DMS79 treated with DMSO at 0.1 percent for 48 hours (cell line): ENCODE measurements around the gene ELF4.

Experiments
- DNase-seq: peaks from one replicate; lab custom pipeline; 2025; lab: John Stamatoyannopoulos, UW

ELF4 gene

DNA sequence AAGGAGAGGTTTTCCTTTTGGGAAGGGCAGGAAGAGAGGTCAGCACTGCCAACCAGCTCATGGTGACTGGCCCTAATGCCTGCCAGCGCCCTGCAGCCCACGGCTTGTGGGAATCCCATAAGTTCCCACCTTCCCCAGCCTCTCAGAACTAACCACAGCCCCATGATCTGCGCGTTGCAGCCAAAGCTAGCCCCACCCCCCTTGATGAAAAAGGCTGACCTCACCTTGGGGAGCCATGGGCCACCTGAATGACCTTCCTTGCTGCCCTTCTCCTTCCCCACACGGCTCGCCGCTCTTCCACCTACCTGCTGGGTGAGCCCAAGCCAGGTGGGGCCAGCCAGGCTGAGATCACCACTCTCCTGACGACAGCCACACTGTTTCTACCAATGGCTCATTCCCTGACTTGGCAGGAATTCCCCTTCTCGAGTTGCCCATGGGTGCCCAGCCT, 3.9 kb upstream of the ELF4 start:
- no peak for DNase-seq

DNA sequence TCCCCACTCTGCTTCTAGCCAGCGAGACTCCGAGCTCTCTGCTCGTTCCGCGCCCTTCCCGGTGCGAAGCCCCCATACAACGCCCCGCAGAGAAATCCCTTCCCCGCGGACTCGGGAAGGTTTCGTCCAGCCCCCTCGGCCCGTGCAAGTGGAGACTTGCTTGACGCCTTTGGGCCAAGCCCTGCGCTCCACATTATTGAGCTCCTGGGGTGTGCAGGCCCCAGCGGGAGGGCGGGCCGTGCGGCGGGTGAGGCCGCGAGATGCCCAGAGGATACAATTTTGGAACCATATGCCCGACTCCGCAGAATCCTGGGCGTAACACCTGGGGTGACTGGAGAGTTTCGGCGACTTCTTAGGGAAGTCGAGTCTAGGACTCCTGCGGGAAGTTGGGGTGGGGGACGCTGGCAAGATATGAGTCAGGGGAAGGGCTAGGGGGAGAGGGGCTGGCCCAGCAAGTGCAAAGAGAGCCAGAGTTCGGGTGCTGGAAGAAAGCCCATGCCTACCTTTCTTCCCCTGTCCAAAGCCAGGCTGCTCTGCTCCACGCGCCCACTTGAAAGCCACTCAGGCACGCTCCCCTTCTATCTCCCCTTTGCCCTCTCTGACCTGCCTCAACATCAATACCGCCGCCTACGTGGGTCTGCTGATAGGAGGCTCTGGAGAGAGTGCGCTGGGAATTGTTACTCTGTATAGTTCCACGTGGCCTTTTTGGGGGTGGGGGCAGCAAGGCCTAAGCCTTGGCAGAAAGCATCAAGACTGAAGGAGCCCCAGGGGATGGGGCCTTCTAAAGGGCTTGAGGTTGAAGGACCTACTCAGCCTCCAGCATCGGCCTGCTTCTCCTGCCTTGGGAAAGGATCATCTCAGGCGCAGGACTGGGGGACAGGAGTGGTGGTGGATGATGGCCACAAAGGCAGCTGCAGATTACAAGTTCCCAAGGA, 1.2 kb upstream of the ELF4 start:
- peak; percentile 55 for DNase-seq

DNA sequence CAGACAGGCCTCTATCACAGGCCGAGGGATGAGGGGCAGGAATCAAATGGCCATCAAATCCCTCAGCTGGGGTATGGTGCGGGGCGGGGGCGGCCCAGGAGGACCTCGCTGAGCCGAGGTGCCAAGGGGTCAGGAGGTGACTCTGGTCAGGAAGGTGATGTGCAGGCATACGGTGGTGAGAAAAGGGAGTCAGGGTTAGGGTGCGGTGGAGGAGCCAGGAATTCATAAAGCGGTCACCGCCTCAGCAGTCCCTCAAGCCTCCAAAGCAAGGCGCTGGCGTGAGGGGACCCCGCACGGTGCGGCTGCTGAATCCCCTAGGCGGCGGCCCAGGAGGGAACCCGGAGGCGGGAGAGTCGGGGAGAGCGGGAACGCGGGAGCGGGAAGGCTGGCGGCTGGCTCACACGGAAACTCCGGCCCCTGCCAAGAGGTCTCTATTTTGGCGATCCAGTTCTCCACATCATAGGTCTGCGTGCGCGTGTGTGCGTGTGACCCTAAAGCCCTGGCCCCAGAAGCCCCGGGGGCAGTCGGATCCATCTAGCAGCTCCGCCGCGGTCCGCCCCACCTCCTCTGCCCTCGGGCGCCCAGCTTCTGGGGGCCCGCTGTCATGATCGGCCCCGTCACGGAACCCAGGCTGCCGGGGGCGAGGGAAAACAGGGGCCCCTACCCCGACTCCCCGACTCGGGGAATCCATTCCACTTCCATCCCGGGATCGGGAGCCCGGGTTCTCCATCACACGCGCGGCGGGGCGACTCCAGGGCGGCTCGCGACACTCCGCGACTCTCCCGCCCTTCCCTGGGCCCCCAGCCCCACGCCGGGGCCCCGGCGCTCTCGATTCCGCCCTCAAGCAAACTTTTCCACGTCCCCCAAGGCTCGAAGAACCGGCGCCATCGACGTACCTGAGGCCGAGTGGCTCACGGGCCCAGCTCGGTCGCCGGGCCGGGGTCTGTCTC, 593 bp downstream of the ELF4 start:
- DNase-seq = no peak

DNA sequence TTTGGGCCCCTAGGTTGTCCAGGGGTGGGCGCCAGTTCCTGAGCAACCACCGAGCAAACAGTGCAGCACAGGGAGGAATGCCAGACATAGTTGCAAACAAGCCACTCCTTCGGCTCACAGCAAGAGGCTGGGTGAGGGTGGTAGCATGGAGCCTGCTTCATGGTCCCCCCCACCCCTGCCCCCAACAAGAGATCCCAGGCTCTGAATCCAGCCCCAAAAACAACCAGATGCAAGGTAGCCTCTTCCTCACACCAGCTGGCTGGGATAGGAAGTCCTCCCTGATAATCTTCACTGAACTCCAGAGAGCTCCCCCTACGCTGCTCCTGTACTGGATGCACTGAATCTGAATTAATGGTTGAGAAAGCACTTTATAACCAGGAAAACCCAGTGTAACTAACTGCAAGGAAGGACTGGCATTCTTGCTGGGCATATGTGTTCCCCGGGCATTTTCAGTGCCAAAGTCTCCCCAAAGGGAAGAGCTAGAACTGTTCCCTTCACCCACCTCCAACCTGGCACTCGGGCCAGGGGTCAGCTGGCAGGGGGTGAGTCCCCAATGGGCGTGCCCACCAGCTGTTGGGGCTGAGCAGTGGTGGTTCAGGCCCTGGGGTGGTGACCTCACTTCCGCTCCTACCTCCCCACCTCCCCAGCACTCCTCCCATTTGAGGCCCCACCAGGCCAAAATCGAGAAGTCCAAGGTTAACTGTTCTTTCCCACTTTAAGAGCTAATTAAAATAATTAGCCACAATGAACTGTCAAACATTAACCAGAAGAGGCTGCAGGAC, 1.5 kb downstream of the ELF4 start:
- DNase-seq = peak; percentile 1

DNA sequence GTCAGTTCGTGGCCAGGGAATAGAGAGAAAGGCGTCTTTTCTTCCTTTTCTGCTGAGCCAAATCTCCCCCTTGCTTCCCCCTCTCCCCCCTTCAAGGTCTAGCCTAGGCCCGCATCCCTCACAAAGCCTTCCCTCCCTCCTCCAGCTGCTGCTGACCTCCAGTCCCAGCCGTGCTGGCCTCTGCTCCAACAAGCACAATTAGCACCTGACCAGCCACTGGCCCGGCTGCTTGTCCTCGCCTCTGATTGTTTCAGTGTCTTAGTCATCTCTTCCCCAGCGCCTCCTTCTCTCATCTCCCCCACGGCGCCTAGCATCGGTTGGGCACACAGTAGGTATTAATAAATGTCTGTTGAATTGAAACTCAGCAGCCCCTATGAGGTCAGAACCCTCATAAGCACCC, 4.2 kb downstream of the ELF4 start:
- no peak for DNase-seq

DNA sequence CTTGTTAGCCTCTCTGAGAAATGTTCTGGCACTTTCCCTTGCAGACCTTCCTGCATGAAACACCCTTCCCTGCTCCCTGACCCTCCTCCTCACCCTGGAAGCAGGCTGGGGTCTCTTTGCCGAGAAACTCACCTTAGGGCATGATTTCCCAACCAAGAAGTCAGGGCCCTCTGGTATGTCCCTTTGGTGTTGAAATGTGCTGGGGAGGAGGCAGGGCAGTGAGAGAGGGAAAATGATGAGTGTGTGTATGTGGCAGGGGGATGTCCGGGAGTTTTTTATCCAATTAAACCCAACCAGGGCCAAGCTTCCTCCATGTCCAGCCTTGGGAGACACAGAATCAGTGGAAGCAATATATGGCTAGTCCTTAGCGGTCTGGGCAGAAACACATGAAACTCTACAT, 5.1 kb downstream of the ELF4 start:
- DNase-seq = no peak

DNA sequence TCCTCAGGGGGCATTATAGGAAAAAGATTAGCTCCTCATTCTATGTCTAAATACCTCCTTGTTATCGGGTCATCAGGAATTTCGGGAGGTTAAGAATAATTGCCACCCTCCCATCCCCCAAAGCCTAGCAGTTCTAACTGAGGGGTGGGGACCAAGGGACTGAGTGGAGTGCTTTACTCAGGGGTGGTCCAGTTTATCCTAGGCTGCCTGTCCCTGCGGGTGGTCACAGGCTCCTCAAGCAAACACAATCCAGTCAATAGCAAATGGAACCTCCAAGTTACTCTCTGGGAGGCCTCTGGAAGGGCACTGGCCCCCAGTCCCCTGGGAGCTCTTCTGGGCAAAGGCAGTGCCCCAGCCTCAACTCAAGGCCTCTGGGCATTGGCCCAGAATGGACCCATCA, 6.7 kb downstream of the ELF4 start:
- no peak for DNase-seq

DNA sequence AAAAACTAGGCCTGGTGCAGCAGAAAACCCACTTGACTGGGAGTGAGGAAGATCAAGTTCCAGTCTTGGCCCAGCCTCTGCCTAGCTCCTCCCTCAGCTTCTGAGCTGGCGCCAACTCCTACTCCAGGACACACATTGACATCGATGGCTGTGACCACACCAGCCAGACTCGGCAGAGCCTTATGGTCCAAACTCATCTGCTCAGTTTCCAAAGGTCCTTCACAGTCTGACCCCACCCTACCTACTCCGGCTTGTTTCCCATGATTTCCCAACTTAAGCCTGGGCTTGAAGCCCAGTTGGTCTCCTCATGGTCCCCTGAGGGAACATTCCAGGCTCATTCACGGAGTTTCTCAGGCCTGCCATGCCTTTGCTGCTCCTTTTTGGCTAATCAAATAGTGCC, 10.1 kb downstream of the ELF4 start:
- peak; percentile 47 for DNase-seq

DNA sequence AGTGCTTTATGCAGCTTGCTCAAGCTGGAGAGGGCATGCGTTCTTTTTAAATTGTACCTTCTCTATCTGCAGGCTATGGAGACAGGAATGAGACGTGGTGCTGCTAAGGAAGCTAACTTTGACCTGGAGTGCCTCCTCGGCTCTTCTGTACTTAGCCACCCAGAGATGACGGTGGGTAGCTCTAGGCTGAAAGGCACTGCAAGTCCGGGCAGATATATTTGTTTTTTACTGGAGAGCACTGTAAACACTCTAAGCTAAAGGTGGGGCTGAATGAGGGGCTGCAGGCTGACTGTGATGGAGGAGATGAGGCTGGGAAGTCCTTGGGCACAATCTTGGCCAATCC, 12.1 kb downstream of the ELF4 start:
- DNase-seq = peak; percentile 72

DNA sequence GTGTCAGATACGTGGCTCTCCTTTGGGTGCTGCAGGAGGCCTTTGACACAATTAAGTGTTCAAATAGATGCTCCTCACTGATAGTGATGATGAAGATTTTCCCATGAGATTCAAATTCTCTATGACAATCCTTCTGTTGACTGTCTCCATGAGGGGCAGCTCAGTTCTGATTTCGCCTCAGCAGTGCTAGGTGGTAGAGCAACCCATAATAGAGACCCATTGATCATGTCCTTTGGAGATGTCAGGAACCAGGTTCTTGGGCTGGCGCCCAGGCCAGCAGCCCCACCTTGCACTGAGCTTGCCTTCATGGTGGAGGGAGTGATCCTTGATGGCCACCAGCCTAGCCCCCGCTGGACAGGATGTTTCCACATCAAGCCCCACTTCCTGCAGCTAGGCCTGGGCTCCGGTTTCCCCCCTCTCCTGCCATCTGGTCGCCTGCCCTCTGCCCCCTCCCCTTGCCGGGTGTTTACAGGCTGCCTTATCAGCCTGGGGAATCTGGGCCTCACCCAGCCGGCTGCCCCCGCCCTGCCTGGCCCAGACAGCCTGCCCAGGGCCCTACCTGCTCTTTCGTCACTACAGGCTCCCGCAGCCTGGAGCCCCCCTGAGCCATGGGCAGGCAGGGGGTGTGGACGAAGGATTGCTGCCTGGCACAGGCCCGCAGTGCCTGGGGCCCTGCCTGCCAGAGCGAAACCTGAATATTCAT, 12.6 kb downstream of the ELF4 start:
- DNase-seq = peak; percentile 44

DNA sequence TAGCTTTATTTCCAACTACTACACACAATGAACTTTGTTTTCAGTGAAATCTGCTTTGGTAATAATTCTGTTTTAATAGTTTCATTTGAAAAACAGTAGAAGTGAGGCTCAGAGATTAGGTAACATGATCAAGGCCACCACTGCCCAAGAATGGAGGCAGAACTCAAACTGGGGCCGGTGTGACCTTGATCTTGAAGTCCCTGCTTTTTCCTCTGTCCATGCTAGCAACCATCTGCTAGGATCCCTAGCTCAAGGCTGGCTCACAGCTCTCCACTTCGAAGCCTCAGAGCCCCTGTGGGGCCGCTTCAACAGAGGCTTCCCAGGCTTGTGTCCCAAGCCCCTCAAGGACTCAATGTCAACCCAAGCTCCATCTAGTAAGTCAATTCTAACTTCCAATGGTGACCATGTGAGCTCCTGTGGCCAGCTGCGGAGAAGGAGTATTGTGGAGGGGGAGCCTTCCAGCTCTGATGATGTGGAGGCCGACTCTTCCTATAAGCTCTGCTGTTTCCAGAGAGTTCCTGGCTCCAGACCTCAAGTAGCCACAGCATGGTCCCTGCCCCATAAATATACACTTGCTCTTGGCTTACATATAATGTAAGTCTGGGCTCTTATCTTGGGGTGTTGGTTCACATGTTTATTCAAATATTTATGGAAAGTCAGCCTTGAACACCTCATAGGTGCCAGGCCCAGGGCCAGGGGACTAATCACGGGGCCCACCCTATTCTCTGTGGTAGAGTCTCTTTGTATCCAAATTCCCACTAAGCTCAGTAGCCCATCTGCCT, 14.9 kb downstream of the ELF4 start:
- DNase-seq = no peak

DNA sequence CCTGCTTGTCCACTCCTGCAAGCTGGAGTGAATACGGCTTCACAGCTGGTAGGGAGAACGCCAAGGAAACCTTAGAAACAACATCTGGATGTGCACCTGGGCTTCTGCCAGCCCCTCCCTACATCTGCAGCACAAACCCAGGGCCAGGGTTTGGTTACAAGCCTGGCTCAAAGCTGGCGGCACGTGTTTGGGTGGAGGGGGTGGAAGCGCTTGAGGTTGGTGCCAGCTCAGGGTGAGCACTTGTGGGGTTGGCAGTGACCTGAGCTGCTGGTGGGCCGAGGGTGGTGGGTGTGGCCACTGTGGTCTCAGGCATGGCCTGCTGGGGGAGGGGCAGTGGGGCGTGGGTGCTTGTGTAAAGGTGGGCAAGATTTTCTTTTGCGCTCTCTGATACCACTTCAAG, 15.6 kb downstream of the ELF4 start:
- peak; percentile 50 for DNase-seq

DNA sequence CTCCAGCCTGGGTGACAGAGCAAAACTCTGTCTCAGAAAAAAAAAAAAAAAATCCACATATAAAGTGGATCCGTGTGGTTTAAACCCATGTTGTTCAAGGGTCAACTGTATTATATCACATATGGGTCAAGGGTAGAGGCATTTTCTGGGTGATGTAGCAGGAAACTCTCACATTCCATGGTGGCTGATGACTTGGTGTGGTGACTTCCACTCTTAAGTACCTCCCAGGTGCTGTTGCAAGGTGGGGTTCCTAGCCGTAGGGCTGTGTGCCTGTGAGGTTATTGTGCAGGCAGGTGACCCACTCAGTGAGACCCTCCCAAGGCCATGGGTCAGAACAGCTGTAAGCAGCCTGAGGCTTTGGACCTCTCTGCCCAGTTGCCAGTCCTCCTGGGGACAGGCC, 17.0 kb downstream of the ELF4 start:
- no peak for DNase-seq

DNA sequence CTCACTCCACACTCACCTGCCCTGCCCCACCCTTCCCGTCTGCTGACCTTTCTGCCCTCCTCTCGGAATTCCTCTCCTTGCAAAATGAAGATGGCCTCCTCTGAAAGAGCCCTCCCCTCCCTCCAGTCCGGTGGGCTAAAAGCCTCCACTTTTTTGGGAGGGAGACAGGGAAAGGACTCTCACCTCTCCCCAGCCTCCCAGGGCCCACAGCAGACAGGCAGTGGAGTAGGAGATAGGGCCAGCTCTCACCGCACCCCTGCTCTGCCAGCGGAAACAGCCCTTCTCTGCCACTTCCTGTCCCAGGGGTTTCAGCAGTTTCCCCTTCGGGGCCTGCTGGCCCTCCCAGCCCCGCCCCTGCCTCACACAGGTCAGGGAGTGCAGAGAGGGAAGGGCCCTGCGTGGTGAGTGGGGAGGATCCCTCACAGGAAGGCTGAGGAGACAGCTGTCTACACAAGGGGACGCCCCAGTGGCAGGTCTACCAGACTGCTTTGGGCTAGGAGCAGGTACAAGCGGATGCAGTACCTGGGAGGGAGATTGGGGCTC, 18.2 kb downstream of the ELF4 start:
- no peak for DNase-seq

DNA sequence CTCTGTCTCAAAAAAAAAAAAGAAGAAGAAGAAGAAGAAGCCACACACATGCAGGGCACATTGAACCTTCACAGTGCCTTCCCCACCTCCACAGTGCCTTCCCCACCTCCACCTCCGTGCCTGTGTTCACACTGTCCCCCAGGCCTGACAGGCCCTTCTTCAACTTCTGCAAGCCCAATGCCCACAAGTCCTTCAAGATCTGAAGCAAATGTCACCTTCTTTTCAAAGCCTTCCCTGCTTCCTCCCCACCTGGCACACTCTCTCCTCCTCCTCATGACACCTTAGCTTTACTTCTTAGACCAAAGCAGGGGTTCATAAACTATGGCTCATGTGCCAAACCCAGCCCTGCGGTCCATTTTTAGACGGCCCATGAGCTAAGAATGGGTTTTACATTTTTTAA, 19.9 kb downstream of the ELF4 start:
- no peak for DNase-seq

DNA sequence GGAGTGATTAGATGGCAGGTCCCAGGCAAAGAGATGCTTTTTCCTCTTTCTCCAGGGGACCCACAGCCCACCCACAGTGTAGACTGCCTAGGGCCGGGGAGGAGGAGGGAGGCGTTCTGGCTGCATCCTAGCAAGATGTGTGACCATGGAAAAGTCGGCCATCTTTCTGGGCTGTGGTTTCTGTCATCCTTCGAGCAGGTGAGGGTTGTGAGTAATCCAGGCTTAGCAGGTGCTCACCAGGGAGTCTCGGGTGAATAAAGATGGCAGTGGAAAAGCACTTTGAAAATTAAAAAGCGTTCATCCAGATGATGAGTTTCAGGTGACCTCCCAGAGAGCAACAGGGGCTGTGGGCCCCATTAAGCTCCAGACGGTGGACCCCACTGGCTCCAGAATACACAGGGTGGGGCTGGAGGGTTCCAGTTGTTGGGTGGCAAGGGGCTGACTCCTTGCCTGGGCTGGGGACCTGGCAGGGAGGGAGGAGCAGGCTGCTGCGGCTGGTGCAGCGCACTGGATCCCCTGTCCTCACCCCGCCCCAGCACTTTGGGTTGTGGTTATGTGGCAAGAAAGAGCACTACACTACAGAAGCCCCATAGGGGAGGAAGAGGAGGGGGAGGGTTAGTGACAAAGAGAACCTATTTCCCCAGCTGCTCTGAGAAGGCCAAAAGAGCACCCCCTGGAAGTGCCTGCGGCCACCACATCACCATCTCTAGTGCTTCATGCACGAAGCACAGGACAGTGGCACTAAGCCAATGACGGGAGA, 23.7 kb downstream of the ELF4 start:
- peak; percentile 79 for DNase-seq

DNA sequence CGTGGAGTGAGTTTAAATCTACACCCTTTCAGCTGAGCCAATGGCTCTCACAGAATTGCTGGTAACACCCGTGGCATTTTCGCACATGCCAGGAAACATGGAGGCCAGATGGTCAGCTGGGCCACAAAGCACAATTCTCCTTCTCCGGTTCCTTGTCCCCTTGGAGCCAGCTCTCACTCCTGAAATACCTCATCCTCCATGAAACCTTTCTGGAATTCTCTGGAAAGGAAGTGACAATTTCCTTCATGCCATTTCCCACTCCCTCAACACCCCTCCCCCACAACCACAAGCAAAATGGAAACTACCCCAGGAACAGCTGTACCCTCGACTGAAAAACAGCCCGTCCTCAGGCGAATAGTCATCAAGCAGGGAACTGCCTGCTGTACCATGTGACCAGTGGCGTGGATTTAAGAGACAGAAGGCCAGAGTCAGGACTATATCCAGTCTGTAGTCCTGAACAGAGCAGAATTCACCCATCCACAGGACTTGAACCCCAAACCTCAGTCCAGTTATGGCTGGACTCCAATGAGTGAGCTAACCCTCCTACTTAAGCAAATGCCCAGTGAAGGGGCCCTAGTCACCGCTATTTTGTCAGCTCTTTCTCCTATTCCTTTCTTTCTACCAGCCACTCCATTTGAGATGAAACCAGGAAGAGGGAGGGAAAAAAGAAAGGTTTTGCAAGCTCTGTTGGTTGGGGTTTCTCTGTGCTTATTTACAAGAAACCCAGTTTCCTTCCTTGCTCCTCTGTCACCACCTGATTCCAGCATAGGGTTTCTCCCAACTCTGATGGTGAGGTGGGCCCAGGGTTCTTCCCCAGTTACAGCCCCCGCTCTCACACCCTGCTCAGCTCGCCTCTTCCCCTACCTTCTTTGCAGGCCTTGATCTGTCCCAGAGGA, 24.5 kb downstream of the ELF4 start:
- no peak for DNase-seq

DNA sequence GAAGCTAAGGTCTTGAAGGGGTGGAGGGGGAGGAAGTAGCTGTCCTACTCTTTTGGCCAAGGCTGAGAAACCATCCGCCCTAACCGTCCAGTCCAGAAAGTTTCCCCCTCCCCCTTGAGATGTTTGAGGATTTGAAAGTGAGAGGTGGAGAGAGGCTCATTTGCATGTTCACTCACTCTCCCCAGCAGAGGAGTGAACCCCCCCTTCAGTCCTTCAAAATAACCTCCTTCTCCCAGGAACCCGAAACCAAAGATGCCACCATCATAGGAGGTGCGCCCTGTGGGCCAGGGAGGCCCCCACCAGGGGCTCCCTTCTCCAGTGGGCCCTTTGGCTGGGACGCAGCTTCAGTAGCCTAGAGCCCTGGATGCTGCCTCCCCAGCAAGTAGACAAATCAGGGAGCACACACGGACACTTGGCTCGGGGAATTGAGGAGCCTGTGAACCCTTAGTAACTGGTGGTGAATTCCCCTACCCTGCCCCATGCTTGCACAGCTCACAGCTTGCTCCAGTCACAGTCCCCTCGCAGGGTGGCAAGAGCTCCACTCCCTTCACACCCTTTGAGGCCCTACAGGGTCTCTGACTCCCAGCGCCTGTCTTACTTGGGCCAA, 25.6 kb downstream of the ELF4 start:
- DNase-seq = no peak
